ENCODE measurements around the gene NEDD4L. TPM values are rescaled to one million over a fixed set of nuclear protein-coding genes. Genes with fewer than 3 reads are reported as not detected.

NEDD4L gene
- total RNA-seq, 6 experiments from 2014 or later, result 11.2 to 28.1 (median 15.7) TPM

DNA sequence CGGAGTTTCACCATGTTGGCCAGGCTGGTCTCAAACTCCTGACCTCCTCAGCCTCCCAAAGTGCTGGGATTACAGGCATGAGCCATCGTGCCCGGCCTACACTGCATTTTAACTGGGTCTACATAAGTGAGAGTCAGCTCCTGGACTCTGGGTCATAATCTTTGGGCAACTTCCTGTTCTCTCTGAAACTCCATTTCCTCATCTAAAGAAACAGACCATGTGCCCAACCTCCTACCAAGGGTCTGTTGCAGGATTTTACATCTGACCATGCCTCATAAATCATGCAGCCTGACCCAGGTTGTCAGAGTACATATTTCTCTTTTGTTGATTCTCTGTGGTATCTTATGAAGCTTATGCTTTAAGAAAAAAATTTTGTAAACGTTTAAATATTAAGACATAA is 304.5 kb downstream of the NEDD4L start:
- Mint-ChIP-seq H3K4me1 (ENCODE audit: low read depth) (no peaks in the 10 kb centered on the region), H3K27me3 (ENCODE audit: insufficient read depth) (no peaks in the 10 kb centered on the region), H3K4me3 (no peak overlapping the region), H3K9me3 (no peaks in the 10 kb centered on the region), H3K27ac (no peak overlapping the region), H3K36me3 (ENCODE audit: low read depth) (peaks cover 16% of the 10 kb centered on the region; the same call in 1 of the 2 replicates)
- TF ChIP-seq, protein P1, sequence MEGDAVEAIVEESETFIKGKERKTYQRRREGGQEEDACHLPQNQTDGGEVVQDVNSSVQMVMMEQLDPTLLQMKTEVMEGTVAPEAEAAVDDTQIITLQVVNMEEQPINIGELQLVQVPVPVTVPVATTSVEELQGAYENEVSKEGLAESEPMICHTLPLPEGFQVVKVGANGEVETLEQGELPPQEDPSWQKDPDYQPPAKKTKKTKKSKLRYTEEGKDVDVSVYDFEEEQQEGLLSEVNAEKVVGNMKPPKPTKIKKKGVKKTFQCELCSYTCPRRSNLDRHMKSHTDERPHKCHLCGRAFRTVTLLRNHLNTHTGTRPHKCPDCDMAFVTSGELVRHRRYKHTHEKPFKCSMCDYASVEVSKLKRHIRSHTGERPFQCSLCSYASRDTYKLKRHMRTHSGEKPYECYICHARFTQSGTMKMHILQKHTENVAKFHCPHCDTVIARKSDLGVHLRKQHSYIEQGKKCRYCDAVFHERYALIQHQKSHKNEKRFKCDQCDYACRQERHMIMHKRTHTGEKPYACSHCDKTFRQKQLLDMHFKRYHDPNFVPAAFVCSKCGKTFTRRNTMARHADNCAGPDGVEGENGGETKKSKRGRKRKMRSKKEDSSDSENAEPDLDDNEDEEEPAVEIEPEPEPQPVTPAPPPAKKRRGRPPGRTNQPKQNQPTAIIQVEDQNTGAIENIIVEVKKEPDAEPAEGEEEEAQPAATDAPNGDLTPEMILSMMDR (IDR thresholded peaks at IDR 0.05), result no peak
- no peak for DNase-seq

- Mint-ChIP-seq H3K4me1 (ENCODE audit: low read depth) (peaks cover 2% of the 10 kb centered on the region), H3K9me3 (no peaks in the 10 kb centered on the region), H3K4me3 (no peak overlapping the region), H3K27me3 (ENCODE audit: insufficient read depth) (no peaks in the 10 kb centered on the region), H3K36me3 (ENCODE audit: low read depth) (peaks cover 16% of the 10 kb centered on the region; the same call in 1 of the 2 replicates), H3K27ac (no peak overlapping the region)
- DNase-seq, result no peak
- TF ChIP-seq, protein P1 (IDR thresholded peaks at IDR 0.05), result no peak
These were observed 304.9 kb downstream of the NEDD4L start for GRCh38 chr18:58348951-58349350.

DNA sequence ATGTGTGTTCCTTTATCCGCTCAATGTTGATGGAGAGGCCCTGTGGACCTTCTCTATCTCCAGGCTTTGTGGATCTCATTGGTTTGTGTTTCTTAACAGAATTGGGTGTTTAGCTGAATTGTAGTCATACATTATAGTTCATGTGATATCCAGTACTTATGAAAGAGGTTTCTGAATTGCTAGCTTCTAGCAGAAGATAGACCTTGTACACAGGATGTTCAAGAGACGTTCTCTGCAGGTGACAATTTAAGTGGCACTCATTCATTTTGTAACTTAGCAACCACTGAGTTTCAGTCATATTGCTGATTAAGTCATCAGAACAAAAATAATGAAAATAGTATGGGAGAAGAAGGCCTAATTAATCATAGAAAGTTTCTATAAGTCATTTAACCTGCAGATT is 305.6 kb downstream of the NEDD4L start:
- Mint-ChIP-seq H3K27ac (no peak overlapping the region), H3K4me3 (no peak overlapping the region), H3K9me3 (no peaks in the 10 kb centered on the region), H3K36me3 (ENCODE audit: low read depth) (peaks cover 21% of the 10 kb centered on the region), H3K27me3 (ENCODE audit: insufficient read depth) (no peaks in the 10 kb centered on the region), H3K4me1 (ENCODE audit: low read depth) (peaks cover 9% of the 10 kb centered on the region)
- DNase-seq, result no peak
- TF ChIP-seq, protein P1 (IDR thresholded peaks at IDR 0.05), result no peak

GRCh38 chr18:58350526-58350925 is 306.5 kb downstream of the NEDD4L start:
- Mint-ChIP-seq H3K36me3 (ENCODE audit: low read depth) (peaks cover 28% of the 10 kb centered on the region), H3K4me1 (ENCODE audit: low read depth) (peaks cover 16% of the 10 kb centered on the region), H3K4me3 (no peak overlapping the region), H3K27me3 (ENCODE audit: insufficient read depth) (no peaks in the 10 kb centered on the region), H3K9me3 (no peaks in the 10 kb centered on the region), H3K27ac (no peak overlapping the region)
- no peak for DNase-seq
- TF ChIP-seq, protein P1 (IDR thresholded peaks at IDR 0.05), result no peak

GRCh38 chr18:58351776-58352175 is 307.8 kb downstream of the NEDD4L start:
- H3K27me3 Mint-ChIP-seq (ENCODE audit: insufficient read depth), result no peaks in the 10 kb centered on the region
- peaks cover 28% of the 10 kb centered on the region for H3K36me3 Mint-ChIP-seq (ENCODE audit: low read depth)
- H3K9me3 Mint-ChIP-seq, result no peaks in the 10 kb centered on the region
- TF ChIP-seq, protein P1 (IDR thresholded peaks at IDR 0.05), result no peak
- H3K27ac Mint-ChIP-seq, result no peak overlapping the region
- peaks cover 16% of the 10 kb centered on the region for H3K4me1 Mint-ChIP-seq (ENCODE audit: low read depth)
- DNase-seq, result no peak
- H3K4me3 Mint-ChIP-seq, result no peak overlapping the region

DNA sequence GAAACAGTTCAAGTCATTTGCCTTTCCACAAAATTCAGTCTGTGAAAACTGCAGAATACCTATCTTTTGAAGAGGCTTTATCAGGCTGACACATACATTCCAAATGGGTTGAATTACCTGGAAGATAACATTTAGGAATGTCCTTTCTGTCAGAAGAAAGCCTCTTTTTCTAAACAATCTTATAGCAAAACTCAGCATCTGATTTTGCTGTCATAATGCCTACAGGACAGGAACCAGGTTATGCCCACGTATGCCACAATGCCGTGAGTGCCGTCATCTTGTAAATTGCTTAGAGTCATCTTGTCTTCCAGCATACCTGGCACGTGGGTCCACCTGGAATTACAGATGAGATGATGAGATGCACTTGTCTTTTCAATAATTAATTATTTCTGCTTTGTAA is 309.6 kb downstream of the NEDD4L start:
- Mint-ChIP-seq H3K27me3 (ENCODE audit: insufficient read depth) (no peaks in the 10 kb centered on the region), H3K36me3 (ENCODE audit: low read depth) (peaks cover 28% of the 10 kb centered on the region), H3K4me1 (ENCODE audit: low read depth) (peaks cover 16% of the 10 kb centered on the region), H3K4me3 (no peak overlapping the region), H3K9me3 (no peaks in the 10 kb centered on the region), H3K27ac (no peak overlapping the region)
- TF ChIP-seq, protein P1 (IDR thresholded peaks at IDR 0.05), result no peak
- DNase-seq, result no peak
